GM18519 (cell line): ENCODE results near the gene PDE6D.

Experiments used
- ATAC-seq: cut with Tn5 transposase; IDR thresholded peaks from one replicate; pipeline ENCODE4 v1.9.1; 2021; ENCODE audit warnings: mild to moderate bottlenecking, moderate library complexity; ENCODE audit not compliant: unreplicated experiment, low FRiP score

PDE6D gene

GRCh38 chr2:231685349-231686191, 95.5 kb downstream of the PDE6D start:
- no peak for ATAC-seq

GRCh38 chr2:231684314-231685223, 96.5 kb downstream of the PDE6D start:
- ATAC-seq = no peak

GRCh38 chr2:231683292-231684235, 97.5 kb downstream of the PDE6D start:
- no peak for ATAC-seq

- ATAC-seq = no peak
Observed at GRCh38 chr2:231682603-231683291, 98.3 kb downstream of the PDE6D start.
